Measurements from ENCODE around the gene GP1BB.
"Not testable (repeated sequence)": the region's sequence is repeated elsewhere in the genome, so short reads cannot be mapped to it uniquely, and the experiment has no call there.

GP1BB gene

DNA sequence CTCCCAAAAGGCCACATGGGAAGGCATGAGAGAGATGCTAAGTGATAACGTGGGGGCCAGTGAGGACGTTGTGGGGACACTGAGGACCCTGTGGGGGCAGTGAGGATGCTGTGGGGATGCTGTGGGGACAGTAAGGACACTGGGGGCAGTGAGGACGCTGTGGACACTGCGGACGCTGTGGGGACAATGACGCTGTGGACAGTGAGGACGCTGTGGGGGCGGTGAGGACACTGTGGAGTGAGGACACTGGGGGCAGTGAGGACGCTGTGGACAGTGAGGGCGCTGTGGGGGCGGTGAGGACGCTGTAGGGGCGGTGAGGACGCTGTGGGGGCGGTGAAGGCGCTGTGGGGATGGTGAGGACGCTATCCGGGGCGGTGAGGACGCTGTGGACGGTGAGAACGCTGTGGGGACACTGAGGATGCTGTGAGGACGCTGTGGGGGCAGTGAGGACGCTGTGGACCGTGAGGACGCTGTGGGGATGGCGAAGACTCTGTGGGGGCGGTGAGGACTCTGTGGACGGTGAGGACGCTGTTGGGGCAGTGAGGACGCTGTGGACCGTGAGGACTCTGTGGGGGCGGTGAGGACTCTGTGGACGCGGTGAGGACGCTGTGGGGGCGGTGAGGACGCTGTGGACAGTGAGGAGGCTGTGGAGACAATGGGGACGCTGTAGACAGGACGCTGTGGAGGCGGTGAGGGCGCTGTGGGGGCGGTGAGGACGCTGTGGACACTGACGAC is 1.8 kb downstream of the GP1BB start:
- in situ Hi-C loops (cut with MboI; ENCODE audit: low sequenced_read_pairs) = no loop called here

DNA sequence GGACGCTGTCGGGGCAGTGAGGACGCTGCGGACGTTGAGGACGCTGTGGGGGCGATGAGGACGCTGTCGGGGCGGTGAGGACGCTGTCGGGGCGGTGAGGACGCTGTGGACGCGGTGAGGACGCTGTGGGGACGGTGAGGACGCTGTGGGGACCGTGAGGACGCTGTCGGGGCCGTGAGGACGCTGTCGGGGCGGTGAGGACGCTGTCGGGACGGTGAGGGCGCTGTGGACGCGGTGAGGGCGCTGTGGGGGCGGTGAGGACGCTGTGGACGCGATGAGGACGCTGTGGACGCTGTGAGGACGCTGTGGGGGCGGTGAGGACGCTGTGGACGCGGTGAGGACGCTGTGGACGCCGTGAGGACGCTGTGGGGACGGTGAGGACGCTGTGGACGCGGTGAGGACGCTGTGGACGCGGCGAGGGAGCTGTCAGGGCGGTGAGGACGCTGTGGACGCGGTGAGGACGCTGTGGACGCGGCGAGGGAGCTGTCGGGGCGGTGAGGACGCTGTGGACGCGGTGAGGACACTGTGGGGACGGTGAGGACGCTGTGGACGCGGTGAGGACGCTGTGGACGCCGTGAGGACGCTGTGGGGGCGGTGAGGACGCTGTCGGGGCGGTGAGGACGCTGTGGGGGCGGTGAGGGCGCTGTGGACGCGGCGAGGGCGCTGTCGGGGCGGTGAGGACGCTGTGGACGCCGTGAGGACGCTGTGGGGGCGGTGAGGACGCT is 2.9 kb downstream of the GP1BB start:
- in situ Hi-C loops (cut with MboI; ENCODE audit: low sequenced_read_pairs) = not testable (repeated sequence)

DNA sequence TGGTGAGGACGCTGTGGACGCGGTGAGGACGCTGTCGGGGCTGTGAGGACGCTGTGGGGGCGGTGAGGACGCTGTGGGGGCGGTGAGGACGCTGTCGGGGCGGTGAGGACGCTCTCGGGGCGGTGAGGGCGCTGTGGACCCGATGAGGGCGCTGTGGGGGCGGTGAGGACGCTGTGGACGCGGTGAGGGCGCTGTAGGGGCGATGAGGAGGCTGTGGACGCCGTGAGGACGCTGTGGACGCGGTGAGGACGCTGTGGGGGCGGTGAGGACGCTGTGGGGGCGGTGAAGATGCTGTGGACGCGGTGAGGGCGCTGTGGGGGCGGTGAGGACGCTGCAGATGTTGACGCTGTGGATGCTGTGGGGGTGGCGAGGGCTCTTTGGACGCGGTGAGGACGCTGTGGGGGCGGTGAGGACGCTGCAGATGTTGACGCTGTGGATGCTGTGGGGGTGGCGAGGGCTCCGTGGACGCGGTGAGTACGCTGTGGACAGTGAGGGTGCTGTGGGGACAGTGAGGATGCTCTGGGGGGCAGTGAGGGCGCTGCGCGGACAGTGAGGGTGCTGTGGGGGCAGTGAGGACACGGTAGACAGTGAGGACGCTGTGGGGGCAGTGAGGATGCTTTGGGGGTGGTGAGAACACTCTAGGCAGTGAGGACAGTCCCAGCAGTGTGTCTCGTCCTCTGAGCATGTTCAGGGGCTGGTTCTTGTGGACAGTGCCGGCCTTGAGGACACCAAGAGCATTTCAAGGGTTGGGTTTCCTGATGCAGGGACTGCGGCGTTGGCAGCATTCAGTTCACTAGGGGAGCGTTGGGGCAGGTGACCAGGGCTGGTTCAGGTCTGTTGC is 4.2 kb downstream of the GP1BB start:
- in situ Hi-C loops (cut with MboI; ENCODE audit: low sequenced_read_pairs) = no loop called here

DNA sequence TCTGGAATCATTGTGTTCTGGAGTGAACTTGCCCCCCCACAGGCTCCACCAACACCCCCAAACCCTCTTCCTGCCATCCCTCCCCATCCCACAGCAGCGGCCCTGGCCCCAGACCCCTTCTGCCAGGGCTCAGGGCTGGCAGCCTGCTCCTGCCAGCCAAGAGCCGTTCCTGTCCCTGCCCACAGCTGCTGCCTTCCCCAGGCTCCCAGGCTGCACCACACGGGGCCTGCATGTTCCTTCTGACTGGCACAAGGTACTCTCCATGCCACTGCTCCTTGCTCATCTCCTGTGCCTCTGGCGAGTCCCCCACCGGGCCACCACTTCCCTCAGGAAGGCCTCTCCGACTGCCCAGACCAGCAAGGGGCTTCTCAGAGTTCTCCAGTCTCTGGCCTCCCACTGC is 4.9 kb downstream of the GP1BB start:
- in situ Hi-C loops (cut with MboI; ENCODE audit: low sequenced_read_pairs) = no loop called here

DNA sequence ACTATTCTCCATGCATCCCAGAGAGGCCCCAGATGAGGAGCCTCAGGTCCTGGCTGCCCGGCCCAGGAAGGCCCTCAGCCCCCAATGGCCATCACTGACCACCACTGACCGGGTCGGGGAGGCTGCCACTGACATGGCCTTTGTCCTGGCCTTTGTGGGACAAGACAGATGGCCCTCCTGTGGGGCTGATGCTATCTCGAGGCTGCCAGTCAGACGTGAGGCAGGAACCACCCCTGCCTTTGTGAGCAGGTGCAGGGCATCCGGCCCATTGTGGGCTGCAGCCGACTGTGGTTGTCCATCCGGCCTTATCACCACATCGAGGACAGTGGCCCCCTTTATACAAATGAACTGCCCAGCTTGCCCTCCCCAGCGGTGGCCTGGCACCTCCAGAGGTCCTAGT is 5.5 kb downstream of the GP1BB start:
- in situ Hi-C loops (cut with MboI; ENCODE audit: low sequenced_read_pairs) = no loop called here

DNA sequence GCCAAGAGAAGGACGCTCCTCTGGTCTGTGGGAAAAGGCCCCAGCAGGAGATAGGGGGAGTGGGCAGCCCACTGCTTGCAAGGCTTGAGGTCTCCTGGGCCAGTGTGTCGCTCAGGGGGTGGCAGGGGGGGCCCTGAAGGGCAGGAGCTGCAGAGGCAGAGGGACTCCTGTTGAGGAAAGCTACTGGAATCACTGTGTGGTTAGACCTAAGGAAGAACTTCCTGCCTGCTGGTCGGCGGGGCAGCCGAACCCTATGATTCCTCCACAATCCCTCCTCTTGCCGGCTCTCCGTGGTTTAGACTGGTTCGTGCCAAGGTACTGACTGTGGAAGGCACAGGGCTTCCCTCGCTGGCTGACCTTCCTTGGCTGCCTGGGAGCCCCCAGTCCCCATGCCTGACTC is 6.2 kb downstream of the GP1BB start:
- in situ Hi-C loops (cut with MboI; ENCODE audit: low sequenced_read_pairs) = no loop called here

DNA sequence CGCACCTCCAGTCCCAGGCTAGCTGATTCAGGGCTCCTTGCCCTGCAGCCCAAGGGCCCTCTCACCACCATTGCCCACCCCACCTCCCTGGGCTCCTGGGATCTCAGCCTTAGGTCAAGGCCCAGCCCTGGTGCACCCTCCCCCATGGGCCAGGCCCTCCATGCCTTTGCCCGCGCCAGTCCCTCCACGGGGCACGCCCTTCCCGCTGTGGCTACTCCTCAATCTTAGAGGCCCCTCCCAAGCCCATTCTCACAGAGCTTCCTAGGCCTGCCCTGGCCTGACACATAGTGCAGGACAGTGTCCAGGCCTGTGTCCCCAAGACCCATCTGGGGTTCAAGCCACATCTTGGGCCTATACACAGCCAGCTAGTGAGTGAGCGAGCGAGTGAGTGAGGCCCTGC is 6.9 kb downstream of the GP1BB start:
- in situ Hi-C loops (cut with MboI; ENCODE audit: low sequenced_read_pairs) = loop anchor here (5.0 kb wide), 1 partner anchor 182 kb away; no protein-coding TSS in a partner anchor

DNA sequence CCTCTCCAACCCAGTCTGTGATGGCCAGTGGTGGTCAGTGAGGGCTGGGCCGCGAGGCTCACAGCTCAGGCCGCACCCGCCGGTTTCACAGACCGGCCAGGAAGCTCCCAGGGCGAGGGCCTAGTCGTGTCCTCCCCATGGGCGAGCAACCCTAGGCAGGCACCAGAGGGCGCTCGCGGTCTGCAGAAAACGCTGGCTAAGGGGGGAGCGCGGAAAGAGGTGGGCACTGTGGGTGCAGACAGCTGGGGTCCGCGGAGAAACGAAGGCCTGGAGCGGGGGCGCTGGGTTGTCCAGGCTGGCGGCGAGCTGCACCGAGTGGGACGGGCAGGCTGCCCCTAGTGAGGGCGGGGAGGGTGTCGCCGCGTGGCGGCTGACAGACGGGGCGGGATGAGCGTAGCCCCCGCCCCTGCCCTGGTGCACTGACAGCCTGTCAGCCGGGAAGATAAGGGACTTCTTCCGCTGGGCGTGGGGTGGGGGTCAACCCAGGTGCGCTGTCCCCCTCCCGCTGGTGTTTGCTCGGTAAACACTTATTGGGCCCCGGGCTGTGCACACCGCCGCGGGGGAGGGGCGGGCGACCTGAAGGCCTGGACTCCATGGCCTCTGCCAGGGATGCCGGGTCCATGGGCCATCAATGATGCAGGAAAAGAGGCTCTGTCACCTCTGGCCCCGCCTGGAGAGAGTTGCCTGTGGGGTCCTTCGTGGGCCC is 7.5 kb downstream of the GP1BB start:
- in situ Hi-C loops (cut with MboI; ENCODE audit: low sequenced_read_pairs) = loop anchor here (5.0 kb wide), 1 partner anchor 181 kb away; no protein-coding TSS in a partner anchor

DNA sequence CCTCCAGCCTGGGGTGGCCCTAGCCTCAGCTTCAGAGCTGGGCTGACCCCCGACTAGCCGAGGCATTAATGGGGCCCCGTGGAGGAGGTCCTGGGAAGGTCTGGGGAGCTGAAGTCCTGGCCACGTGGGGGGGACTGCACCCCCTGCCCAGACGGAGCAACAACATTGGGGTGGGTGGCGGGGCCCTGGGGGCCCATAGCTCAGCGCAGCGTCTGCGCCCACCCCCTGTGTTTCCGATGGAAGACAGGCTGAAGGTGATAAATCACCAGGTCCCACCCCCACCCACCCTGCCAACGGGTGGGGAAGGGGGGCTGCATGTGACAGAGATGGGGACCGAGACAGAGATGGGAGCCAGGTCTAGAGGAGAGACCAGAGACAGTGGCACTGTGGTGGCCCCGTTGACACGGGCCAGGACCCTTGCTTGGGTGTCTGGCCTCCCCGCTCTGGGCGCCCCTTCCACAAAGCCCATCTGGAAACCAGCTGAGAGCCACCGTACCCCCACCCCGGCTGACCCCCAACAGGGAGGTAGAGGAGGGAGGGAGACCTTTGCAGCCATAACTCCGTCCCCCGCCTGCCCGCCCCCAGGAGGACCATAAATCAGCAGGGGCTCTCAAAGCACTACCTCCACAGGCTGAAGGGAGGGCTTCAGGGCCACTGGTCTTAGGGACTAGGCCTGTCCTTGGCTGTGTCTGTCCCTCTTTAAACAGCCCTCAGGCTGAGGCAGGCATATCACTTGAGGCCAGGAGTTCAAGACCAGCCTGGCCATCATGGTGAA is 8.2 kb downstream of the GP1BB start:
- in situ Hi-C loops (cut with MboI; ENCODE audit: low sequenced_read_pairs) = loop anchor here (5.0 kb wide), 1 partner anchor 181 kb away; no protein-coding TSS in a partner anchor

DNA sequence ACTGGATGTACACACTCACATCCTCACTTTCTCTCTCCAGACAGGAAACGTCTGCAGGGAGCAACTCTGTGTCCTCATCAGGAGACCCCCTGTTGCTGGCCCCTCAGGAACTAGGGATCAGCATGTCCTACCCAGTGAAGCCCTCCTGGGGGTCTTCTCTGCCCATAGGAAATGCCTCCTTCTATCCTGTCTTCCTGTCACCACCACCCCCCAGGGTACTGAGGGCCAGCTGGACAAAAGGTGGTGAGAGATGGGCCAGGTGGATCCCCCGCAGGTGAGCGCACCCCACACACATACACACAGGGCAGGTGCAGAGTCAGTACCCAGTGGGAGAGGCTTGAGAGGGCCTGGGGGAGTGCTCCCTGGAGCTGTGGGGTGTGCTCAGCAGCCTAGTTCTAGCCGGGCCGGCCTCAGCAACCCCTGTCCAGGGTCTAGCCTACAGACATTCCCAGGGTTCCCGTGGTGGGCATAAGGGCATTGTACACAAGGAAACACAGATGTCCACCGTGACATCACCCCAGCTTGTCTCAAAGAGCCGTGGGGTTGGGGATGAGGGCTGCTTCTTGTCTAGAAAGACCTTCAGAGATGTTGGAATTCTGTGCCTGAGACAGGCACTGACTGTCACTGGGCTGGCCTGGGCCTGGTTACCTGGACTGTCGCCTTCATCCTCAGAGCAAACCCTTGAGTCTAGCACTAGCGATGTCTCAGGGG is 9.2 kb downstream of the GP1BB start:
- in situ Hi-C loops (cut with MboI; ENCODE audit: low sequenced_read_pairs) = loop anchor here (5.0 kb wide), 1 partner anchor 180 kb away; no protein-coding TSS in a partner anchor

DNA sequence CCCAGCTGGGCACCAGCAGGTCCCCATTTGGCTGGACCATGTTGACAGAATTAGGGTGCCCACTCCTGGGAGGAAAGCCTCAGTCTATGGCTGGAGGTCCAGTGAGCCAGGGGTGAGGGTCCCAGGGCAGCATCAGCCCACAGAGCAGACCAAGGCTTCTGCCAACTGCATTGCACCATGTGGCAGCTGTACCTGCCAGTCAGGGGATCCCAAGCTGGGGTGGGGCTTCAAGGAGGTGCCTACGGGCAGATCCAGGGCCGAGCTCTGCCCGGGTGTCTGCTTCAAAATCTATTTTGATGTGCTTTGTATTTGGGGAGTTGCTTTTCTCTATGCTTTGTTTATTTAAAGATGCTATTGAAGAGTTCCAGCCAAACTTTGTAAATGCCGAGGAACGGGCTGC is 10.4 kb downstream of the GP1BB start:
- in situ Hi-C loops (cut with MboI; ENCODE audit: low sequenced_read_pairs) = loop anchor here (5.0 kb wide), 1 partner anchor 179 kb away; no protein-coding TSS in a partner anchor

DNA sequence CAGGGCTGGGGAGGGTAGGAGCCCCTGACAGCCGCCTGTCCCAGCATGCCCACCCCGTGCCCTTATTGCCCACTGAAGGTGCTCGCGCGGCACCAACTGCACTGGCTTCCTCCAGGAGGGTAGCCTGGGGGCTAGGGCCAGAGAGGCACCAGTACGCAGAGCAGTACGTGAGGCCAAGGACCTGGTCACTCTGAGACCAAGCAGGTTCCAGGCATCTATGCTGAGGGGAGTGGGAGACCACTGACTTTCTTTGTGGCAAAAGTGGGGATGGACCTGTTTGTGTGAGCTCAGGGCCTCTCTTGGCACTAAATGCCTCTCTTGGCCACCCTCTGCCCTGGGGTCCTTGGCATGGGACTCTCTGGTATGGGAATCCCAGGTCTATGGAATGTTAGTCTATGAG is 10.8 kb downstream of the GP1BB start:
- in situ Hi-C loops (cut with MboI; ENCODE audit: low sequenced_read_pairs) = loop anchor here (5.0 kb wide), 1 partner anchor 178 kb away; no protein-coding TSS in a partner anchor

DNA sequence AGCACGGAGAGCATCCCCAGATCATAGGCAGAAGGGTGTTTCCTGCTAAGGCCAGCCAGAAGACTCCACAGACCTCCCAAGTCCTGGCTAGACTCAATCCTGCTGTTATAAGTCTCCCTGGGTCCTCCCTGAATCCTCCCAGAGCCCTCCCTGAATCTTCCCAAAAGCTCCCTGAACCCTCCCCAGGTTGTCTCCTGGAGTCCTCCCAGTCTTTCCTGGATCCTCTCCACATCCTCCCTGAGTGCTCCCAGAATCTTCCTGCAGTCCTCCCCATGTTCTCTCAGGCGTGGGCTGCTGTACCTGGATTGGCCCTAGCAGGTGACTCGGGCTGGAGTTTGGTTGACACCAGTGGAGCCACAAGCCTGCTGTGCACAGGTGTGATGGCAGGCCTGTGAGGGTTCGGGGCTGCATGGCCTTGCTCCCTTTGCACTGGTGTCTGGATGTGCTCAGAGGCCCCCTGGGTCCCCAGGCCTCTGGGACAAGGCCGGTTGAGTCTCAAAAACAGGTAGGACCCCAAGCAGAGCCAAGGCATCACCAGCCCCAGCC is 11.6 kb downstream of the GP1BB start:
- in situ Hi-C loops (cut with MboI; ENCODE audit: low sequenced_read_pairs) = loop anchor here (5.0 kb wide), 1 partner anchor 177 kb away; no protein-coding TSS in a partner anchor

DNA sequence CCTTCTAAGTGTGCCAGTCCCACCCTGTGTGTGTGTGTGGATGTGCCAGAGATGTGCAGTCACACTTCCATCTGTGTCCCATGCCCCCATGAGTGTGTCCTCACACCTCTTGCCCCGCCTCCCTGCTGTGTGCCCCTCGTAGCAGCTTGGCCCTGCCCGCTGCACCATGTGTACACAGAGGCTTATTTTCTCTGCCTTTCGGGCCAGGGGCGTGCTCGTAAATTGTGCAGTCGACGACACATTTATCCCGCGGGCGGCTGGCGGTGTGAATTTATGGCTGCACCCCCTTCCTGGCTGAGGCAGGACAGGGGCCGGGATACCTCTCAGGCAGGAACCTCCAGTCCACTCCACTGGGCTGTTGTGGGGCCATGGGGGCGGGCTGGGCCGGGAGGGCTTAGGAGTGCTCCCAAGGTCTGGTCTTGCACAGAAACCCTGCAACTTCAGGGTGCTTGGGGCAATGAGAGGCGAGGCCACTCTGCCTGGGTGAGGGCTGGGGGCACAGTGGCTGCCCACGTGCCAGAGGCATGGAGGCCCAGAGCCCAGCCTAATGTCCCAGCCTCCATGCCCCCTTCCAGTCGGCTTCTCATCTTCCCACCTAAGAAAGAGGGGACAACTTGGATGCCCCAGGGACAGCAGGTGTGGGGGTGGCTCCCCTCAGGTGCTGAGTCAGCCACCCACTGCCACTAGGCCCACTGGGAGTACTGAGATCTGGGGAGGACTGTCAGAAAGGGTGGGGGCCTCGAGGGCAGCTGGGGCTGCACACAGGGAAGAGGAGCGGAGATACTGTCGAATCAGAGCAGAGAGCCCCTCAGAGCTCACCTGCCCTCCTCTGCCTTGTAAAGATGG is 12.5 kb downstream of the GP1BB start:
- in situ Hi-C loops (cut with MboI; ENCODE audit: low sequenced_read_pairs) = no loop called here

DNA sequence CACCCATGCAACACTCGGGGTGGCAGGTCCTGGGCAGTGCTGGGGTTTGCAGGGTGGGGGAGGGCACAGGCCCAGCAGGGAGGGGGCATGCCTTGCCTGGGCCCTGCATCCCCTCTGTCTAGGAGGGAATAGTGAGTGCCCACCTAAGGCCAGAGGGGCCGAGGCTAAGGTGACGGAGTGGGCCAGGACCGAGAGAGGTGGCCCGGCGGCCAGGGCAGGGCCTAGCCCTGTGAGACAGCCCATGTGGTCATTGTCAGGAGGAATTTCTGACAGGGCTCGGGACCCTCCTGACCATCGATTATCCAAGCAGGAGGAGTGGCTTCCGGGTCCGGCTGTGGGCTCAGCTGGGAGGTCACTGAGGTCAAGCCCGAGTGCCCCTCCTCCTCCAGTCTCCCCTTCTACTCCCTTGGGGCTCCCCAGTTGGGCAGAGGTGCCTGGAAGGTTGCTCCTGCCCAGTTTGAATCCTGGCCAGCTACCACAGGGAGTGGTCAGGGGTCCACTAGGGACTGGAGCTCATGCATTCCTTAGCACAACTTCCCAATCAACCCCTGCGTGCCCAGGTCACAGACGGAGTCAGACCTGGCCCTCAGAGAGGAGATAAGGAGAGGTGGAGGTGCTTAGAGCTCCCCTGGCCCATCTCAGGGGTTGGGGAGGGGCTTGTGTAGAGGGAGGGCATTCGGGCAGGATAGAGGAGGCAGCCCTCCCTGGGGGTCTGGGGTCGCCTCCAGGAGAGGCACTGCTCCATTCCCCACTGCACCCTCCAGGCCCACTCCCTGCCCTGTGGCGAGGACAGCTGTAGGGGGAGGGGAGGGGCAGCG is 14.7 kb downstream of the GP1BB start:
- in situ Hi-C loops (cut with MboI; ENCODE audit: low sequenced_read_pairs) = no loop called here

DNA sequence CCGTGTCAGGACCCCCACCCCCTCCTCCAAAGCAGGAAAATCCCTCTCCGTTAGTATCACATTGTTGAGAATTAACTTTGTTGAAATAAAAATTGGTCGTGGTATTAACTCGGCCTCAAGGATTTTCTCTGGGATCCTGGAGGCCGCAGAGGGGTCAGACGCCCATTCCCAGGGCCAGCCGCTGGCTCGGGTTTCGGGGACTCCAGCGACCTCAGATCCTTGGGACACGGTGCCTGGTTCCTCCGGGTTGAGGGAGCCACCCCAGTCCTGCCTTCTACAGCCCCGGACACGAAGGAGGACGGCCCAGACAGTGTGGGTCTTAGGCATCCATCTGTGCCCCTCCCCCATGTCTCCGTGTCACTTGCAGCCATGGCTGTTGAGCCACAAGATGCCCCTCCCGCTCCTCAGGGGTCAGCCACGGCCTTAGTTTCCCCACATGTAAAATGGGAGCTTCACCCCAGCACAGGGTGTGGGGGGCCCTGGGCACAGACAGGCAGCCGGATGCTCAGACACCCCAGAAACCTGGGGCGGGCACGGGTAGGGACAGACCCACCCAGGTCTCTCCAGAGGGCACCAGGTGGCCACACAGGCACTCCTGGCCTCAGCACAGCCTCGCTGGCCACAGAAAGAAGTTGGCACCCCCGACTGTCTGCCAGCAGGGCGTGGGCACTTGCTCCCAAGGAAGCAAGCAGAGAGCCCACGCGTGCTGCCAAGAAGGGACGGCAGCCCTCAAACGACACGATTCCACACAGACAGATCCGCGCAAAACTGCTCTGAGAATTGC is 15.5 kb downstream of the GP1BB start:
- in situ Hi-C loops (cut with MboI; ENCODE audit: low sequenced_read_pairs) = no loop called here

Data from HL-60/S4 treated with retinoic acid at 250 ng/mL for 4 days and 3 days (cell line).